Psoas muscle (tissue), 8 donors: Measurements from ENCODE around the gene NGB. TPM values are rescaled to one million over a fixed set of nuclear protein-coding genes. Genes with fewer than 3 reads are reported as not detected.

Experiments used
- ATAC-seq, 4 donors: fragments of 200-7000 bp; cut with Tn5 transposase; one replicate each; pipeline ENCODE4 v1.9.1; 2020; ENCODE audit warnings: moderate library complexity in 3 of 4, mild to moderate bottlenecking in 2 of 4
- DNase-seq, 2 donors: peaks; one replicate each; pipeline ENCODE4 v3.0.0-alpha.2; 2020
- H3K27ac ChIP-seq: fragments of 200-600 bp; one replicate; pipeline ENCODE4 v1.8.0; 2022
- H3K27me3 ChIP-seq, 3 donors: fragments of 200-600 bp in 1 of 3; one replicate each; pipeline versions ENCODE4 v1.6.1 to v1.8.0; 2013 to 2022; ENCODE audit warnings: low read length in 2 of 3, mild to moderate bottlenecking in 2 of 3, moderate library complexity in 1 of 3; ENCODE audit not compliant: insufficient read depth in 3 of 3
- H3K36me3 ChIP-seq, 2 donors: fragments of 200-600 bp in 1 of 2; one replicate each; pipeline versions ENCODE4 v1.6.1 to v1.8.0; 2013 to 2022; ENCODE audit warnings: low read depth in 1 of 2, mild to moderate bottlenecking in 1 of 2, moderate library complexity in 1 of 2; ENCODE audit not compliant: insufficient read depth in 1 of 2
- H3K4me1 ChIP-seq: fragments of 200-600 bp; one replicate; pipeline ENCODE4 v1.8.0; 2022
- H3K4me3 ChIP-seq: fragments of 200-600 bp; one replicate; pipeline ENCODE4 v1.8.0; 2022; ENCODE audit warnings: mild to moderate bottlenecking
- H3K9me3 ChIP-seq: fragments of 200-600 bp; one replicate; pipeline ENCODE4 v1.8.0; 2022
- WGBS, 3 donors: extraction: QIAGEN DNeasy Blood & Tissue Kit; methylation state at CpG; one replicate each; pipeline versions ENCODE4 v1.1.6 to v1.1.7; 2013; 5-methylcytosine and 5-hydroxymethylcytosine counted together
- intact Hi-C, 2 donors: fragments of 100-400 bp; cut with DNase I; formaldehyde crosslinking; loops; one replicate each; pipeline versions ENCODE4 v1.11.0 to v1.14.2; 2022
- polyA plus RNA-seq, 3 donors: library from polyadenylated mRNA; stranded (reverse); fragments of 200-250 nt; gene quantifications; one replicate each; pipeline ENCODE4 v1.2.3, GENCODE V29; 2013
- total RNA-seq, 4 donors: library from RNA; stranded (reverse); fragmentation: NEBNext Ultra II Directional in 2 of 4; extraction: Animal tissue kit (Norgen Biotek cat#: 25700) in 2 of 4; gene quantifications; one replicate each; pipeline versions ENCODE4 v1.2.1 to v1.2.4, GENCODE V29; 2021 to 2023
- TF ChIP-seq, protein P1 (sequence below): fragments of 200-600 bp; IDR thresholded peaks from one replicate; pipeline ENCODE4 v1.8.0; 2022; ENCODE audit warnings: antibody characterized with exemption
- donor health status: healthy with polysubstance abuse.
- donor health status: DM: no; HTN: no; CAD: no; lungs with moderate emphysema.
- donor health status: Bipolar disorder and iron deficiency.
- donor health status: healthy.
- donor health status: DM: yes; HTN: yes; CAD: no.
- donor health status: DM: no; HTN: no; CAD: no.
- donor health status: DM: no; HTN: no; CAD: no.
- donor health status: DM: yes; HTN: yes; CAD: no.

The NGB gene
- total and polyA plus RNA-seq, 7 donors, result 0.01 TPM; not detected in 6

DNA sequence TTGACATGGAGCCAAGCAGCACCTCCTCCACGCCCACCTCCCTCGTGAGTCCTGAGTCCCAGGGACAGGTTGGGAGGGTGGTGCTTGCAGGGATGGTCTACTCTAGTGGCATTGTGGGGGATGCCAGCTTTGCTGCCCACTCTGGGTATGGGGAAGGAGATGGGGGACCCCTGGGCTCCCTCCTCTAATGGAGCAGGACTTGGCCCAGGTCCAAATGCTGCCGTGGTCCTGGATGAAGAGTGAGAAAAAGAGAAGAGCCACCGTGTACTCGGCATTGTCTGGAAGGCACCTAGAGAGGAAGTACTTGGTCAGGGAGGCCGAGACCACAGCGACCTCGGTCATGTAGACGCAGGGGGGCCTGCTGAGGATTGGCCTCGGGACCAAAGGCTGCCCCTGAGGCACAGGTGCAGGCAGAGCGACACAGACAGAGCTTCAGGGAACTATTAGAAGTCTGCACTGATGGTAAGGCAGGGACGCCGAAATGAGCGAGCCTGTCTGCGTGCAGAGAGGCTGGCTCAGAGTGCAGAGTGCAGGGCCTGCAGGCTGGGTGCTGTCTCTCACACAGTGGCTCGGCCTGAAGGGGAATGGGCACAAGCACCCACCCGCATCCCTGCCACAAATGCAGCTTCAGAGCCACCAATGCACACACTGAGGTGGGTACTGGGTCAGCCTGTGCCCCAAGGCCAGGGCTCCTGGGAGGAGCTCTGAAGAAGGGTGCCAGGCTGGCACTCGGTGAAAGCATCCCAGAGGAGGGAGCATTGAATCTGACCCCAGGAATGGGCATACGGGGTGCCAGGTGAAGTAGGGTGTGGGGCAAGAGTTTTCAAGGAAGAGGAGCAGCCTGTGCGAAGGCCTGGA is 17.4 kb downstream of the NGB start:
- no peaks in the 10 kb centered on the region for H3K36me3 ChIP-seq
- 68 to 76% (median 71%) methylated on average over 20 of the region's 20 CpGs for WGBS, 3 donors
- H3K27ac ChIP-seq, result no peak overlapping the region
- H3K4me3 ChIP-seq, result no peak overlapping the region
- peak in 1 of 2 donors; percentile 18 for DNase-seq
- H3K27me3 ChIP-seq, result peaks cover 0 to 3% (median 0%) of the 10 kb centered on the region in 3 donors
- intact Hi-C loops, result no loop called here
- TF ChIP-seq, protein P1, sequence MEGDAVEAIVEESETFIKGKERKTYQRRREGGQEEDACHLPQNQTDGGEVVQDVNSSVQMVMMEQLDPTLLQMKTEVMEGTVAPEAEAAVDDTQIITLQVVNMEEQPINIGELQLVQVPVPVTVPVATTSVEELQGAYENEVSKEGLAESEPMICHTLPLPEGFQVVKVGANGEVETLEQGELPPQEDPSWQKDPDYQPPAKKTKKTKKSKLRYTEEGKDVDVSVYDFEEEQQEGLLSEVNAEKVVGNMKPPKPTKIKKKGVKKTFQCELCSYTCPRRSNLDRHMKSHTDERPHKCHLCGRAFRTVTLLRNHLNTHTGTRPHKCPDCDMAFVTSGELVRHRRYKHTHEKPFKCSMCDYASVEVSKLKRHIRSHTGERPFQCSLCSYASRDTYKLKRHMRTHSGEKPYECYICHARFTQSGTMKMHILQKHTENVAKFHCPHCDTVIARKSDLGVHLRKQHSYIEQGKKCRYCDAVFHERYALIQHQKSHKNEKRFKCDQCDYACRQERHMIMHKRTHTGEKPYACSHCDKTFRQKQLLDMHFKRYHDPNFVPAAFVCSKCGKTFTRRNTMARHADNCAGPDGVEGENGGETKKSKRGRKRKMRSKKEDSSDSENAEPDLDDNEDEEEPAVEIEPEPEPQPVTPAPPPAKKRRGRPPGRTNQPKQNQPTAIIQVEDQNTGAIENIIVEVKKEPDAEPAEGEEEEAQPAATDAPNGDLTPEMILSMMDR, result no peak
- no peaks in the 10 kb centered on the region for H3K9me3 ChIP-seq
- ATAC-seq, result no peak
- no peaks in the 10 kb centered on the region for H3K4me1 ChIP-seq

- DNase-seq (peak in 1 of 2 donors; percentile 9), ATAC-seq (no peak)
- Histone ChIP-seq H3K9me3 (no peaks in the 10 kb centered on the region), H3K27ac (no peak overlapping the region), H3K4me1 (no peaks in the 10 kb centered on the region), H3K27me3 (peaks cover 0 to 3% (median 0%) of the 10 kb centered on the region in 3 donors), H3K4me3 (no peak overlapping the region), H3K36me3 (no peaks in the 10 kb centered on the region)
- intact Hi-C loops, result no loop called here
- 72 to 82% (median 75%) methylated on average over 11 of the region's 11 CpGs for WGBS, 3 donors
- TF ChIP-seq, protein P1, result no peak
These were observed 19.1 kb downstream of the NGB start for GRCh38 chr14:77251870-77252269.

DNA sequence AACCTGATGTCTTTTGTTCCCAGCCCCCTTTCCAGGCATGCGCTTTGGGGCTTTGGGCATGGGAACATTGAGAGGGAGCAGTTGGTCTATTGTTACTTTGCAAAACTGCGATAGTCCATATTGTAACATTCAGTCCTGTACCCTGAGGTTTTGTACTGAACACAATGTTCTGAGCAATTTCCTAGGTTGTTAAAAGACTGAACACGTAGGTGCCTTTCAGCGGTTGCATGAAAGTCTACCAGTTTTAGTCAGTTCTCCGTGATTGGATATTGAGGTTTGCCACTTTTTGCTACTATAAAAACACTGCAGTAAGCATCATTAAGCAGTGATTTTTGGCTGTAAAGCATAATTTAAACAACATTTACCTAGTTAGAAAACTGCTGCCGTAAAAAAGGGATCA is 20.1 kb downstream of the NGB start:
- Histone ChIP-seq H3K27me3 (peaks cover 0 to 3% (median 0%) of the 10 kb centered on the region in 3 donors), H3K4me3 (no peak overlapping the region), H3K27ac (no peak overlapping the region), H3K36me3 (no peaks in the 10 kb centered on the region), H3K9me3 (no peaks in the 10 kb centered on the region), H3K4me1 (no peaks in the 10 kb centered on the region)
- ATAC-seq (no peak), DNase-seq (peak in 1 of 2 donors; percentile 14)
- intact Hi-C loops, result no loop called here
- TF ChIP-seq, protein P1, result no peak
- 79 to 87% (median 82%) methylated on average over 6 of the region's 6 CpGs for WGBS, 3 donors

GRCh38 chr14:77249286-77249685 is 21.7 kb downstream of the NGB start:
- no peaks in the 10 kb centered on the region for H3K9me3 ChIP-seq
- TF ChIP-seq, protein P1, result no peak
- peak in 1 of 2 donors; percentile 15 for DNase-seq
- no peaks in the 10 kb centered on the region for H3K36me3 ChIP-seq
- ATAC-seq, result no peak
- H3K4me3 ChIP-seq, result no peak overlapping the region
- peaks cover 0 to 3% (median 0%) of the 10 kb centered on the region in 3 donors for H3K27me3 ChIP-seq
- WGBS, 3 donors, result 88 to 91% (median 88%) methylated on average over 7 of the region's 7 CpGs
- no peak overlapping the region for H3K27ac ChIP-seq
- H3K4me1 ChIP-seq, result no peaks in the 10 kb centered on the region
- intact Hi-C loops, result no loop called here
